ENCODE measurements around the gene ELMO1.

GRCh38 chr7:37275078-37275710, 173.5 kb downstream of the ELMO1 start:
- TF ChIP-seq POLR2A (IDR thresholded peaks at IDR 0.05) = no peak
- no peak for TF ChIP-seq CTCF (IDR thresholded peaks at IDR 0.05)
- no peak for TF ChIP-seq EP300 (IDR thresholded peaks at IDR 0.05; ENCODE audit: low read depth)

Data from transverse colon (tissue), 3 donors.